Midbrain (tissue), 1 donor: Measurements from ENCODE around the gene GPC6.

Source experiments
- DNase-seq: peaks from one replicate; lab custom pipeline; 2025; lab: John Stamatoyannopoulos, UW

The GPC6 gene

GRCh38 chr13:93925990-93926389 is 699.4 kb downstream of the GPC6 start:
- no peak for DNase-seq

DNA sequence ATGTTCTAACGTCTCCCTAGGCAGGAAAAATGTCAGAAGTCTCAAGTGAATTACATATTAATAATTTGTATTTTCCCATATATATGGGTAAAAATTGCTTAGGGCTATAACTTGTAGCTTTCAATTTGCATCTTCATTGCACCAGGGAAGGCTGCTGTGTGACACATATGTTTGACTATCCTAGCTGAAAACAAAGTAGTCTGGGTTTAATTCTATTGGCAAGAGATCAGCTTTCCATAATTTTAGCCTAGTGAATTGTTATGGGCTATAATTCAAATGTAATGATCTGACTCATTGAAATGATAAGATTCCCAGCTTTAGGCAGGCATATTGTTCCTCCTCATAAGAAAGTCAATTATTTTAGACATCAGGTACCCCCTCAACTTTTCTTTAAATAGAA is 699.8 kb downstream of the GPC6 start:
- DNase-seq, result no peak

DNA sequence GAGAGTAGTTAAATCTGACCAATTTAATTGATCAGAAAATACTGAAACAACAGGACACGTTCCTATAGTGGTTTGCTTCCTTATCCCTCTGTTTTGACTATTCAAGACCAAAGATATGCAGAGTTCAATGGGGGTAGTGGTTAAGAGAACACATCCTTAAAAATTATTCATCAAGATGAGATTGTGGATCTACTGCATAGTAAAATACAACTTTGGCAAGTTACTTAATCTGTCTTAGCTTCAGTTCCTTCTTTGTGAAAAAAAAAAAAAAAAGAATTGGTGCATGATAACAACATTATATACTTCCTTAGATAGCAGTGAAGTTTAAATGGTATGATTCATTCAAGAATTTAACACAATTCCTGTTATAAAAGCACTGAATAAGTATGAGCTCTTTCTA is 700.8 kb downstream of the GPC6 start:
- no peak for DNase-seq

GRCh38 chr13:93932901-93933300 is 706.3 kb downstream of the GPC6 start:
- DNase-seq, result no peak

DNA sequence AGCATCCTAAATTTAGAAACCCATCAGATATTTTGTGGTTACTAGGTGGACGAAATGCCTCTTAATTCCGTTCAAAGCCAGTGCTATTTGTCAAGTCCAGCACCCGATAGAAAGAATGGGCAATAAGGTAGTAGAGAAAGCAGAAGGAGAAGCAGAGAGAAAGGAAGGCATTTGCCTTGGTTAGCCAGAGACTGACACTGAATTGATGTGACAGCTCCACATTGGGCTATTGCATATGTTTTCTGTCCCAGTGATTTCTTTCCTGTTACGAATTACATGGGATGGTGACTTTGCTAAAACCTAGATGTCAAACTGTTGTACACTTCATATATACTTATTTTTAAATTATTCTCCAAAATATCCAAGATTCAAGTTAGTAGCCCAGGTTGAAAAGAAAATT is 710.3 kb downstream of the GPC6 start:
- no peak for DNase-seq

DNA sequence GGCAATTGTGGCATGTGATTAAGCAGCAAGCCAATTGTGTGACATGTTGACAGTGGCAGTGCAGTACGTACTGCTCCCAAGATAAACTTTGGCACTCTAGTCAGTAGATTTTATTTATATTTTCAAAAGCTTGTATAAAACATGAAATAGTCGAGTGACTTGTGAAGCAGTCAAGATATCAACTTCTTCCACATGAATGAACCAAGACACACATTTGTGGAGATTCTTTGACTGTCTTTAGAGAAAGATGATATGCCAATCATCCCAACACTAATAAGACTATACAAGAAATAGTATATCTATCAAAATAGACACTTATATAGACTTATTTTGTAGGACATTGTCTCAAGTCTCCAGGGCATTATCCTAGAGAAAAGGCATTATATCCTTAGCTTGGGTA is 714.8 kb downstream of the GPC6 start:
- no peak for DNase-seq

GRCh38 chr13:93942016-93942415 is 715.4 kb downstream of the GPC6 start:
- DNase-seq, result no peak

DNA sequence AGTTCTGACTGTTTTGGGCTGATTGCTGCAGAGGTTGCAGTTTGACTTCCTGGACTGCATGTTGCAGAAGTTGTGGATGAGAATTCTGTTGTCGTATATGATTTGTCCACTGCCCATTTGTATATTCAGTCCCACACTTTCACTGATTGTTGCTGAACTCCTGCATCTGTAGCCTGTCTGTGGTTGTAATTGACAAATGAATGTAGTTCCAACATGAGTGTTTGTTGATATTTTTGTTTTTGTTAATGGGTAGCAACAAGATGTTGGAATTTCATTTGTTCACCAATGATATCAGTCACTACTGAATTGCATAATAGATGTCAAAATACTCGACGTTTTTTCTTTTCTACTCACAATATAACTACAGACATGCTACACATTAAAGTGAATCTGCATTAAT is 719.0 kb downstream of the GPC6 start:
- DNase-seq, result no peak

DNA sequence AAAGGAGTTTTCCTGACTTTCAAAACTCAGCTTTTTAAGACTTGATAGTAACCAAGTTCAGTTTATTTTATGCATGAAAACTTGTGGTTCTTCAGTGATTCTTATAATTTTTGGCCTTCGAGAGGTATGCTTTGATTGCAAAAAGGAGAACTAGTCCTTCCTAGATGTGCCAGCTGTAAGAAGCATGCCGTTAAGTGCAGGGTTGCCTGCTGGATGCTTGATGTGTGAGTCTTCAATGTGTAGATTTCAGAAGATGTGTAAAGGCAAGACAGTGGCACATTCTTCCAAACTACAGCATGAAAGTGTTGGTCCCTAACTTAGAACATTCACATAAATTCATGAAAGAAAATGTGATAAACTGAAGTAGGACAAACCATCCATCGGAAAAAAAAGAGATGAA is 720.4 kb downstream of the GPC6 start:
- no peak for DNase-seq

GRCh38 chr13:93947651-93948050 is 721.0 kb downstream of the GPC6 start:
- no peak for DNase-seq

DNA sequence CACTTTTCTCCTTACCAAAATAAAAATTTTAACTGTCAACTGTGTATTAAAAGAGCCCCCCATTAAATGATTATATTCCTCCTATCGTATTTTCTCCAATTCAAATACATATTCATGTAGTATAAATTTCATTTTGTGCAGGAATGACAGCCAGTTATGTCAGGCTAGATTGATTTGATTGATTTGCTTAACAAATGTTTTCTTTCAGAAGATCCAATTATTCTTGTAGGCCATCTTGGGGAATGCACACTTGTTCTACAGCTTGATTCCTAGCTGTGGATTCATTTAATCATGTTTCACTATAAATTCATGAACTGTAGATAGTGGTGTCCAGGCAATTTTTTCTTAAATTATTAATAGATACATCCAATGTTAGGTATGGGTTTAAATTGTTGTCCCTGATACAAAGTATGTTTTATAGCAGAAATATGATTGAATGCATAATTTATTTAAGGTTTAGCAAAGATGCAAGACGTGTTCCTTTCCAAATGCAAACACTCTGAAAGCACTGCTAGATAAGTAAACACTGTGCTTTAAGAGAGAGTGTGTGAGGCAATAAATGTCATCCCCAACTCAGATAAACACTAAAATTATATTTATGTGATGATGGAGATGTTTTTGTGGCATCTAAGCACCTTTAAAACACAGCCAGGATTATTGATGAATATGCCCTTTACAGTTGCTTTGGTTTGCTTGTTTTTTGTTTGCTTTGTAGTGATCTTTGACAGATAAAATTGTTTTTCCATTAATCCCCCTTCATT is 721.7 kb downstream of the GPC6 start:
- DNase-seq, result no peak

- no peak for DNase-seq
Observed at GRCh38 chr13:93951108-93951507, 724.5 kb downstream of the GPC6 start.

GRCh38 chr13:93951951-93952350 is 725.3 kb downstream of the GPC6 start:
- DNase-seq, result no peak

DNA sequence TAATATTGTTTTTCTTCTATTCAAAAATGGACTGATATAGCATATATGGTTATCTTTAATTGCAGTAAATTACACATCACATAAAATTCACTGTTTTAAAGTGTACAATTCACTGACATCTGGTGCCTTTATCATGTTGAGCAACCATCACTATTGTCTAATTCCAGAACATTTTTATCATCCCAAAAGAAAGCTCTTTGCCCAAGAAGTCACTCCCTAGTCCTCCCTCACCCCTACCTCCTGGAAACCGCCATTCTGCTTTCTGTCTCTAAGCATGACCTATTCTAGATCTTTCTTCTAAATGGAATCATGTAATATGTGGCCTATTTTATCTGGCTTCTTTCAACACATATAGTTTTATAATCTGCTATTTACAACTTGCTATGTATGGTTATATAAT is 727.2 kb downstream of the GPC6 start:
- no peak for DNase-seq

- DNase-seq, result no peak
Observed at GRCh38 chr13:93955904-93956303, 729.3 kb downstream of the GPC6 start.

GRCh38 chr13:93956426-93956825 is 729.8 kb downstream of the GPC6 start:
- DNase-seq, result no peak

DNA sequence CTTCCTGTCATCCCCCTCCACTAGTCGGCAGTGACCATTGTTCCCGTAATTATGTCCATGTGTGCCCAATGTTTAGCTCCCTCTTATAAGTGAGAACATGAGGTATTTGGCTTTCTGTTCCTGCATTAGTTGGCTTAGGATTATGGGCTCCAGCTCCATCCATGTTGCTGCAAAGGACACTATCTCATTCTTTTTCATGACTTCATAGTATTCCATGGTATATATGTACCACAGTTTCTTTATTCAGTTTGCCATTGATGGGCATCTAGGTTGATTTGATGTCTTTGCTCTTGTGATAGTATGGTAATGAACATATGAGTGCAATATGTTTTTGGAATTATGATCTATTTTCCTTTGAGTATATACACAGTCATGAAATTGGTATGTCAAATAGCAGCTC is 730.8 kb downstream of the GPC6 start:
- DNase-seq, result no peak

GRCh38 chr13:93959796-93960533 is 733.4 kb downstream of the GPC6 start:
- DNase-seq, result no peak

GRCh38 chr13:93963266-93964145 is 736.9 kb downstream of the GPC6 start:
- no peak for DNase-seq

DNA sequence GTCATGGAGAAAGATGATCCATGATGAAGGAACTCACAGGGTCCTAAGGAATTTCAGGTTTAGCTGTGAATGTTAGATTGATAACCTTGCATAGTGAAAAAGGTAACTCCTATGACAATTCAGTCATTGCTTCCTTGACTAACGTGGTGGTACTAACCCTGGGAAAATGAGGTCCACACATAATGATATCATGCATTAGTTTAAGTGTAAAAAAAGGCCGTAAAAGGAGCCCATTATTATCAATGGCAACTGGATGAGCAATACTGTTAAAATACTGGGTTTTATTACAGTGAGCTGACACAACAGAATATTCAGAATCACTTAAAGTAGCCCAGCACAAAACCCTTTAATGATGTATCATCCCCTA is 737.5 kb downstream of the GPC6 start:
- no peak for DNase-seq

- no peak for DNase-seq
Observed at GRCh38 chr13:93965587-93965986, 739.0 kb downstream of the GPC6 start.

DNA sequence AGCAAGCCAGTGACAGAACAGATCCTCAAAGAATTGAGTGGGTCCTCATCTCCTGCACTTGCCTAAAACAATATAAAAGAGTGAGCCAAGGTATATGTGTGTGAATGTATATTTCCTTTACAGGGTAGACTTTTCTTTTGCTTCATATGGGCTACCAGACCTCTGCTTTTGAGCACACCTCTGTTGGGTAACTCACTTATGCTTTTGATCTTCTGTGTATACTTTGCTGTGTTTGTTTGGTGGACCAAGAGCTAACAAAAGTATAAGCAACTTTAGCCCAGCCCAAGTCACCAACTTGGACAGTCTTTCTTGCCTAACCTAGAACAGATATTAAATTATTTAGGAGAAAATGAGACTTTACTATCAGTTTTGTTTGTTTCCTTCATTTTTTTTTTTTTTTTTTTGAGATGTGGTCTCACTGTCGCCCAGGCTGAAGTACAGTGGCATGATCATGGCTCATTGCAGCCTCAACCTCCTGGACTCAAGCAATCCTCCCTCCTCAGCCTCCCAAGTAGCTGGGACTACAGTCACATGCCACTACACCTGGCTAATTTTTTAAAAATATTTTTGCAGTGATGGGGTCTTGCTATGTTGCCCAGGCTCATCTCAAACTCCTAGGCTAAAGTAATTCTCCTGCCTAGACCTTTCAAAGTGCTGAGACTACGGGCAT is 739.8 kb downstream of the GPC6 start:
- no peak for DNase-seq
